Measurements from ENCODE around the gene WAPL. TPM values are rescaled to one million over a fixed set of nuclear protein-coding genes. Genes with fewer than 3 reads are reported as not detected.

The WAPL gene
- total RNA-seq, 4 donors from 2014 or later, result 34.2 to 40.5 (median 39.3) TPM

DNA sequence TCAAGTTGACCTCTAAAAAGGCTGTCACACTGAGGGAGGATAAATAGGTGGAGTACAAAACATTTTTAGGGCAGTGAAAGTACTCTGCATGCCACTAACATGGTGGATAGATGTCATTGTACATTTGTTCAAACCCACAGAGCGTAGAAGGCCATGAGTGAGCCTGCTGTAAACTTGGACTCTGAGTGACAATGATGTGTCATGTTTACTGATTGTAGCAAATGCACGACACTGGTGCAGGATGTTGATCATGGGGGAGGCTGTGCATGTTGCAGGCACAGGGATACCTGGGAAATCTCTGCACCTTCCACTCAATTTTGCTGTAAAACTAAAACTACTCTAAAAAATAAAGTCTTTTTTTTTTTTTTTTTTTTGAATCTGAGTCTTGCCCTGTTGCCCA is 102.5 kb downstream of the WAPL start:
- peaks cover 0 to 2% (median 0%) of the 10 kb centered on the region in 4 donors for H3K4me1 ChIP-seq
- H3K9me3 ChIP-seq, result no peaks in the 10 kb centered on the region
- no peak overlapping the region for H3K27ac ChIP-seq (replicated peaks in 1 of 4)
- no peaks in the 10 kb centered on the region for H3K27me3 ChIP-seq
- DNase-seq (ENCODE audit: extremely low spot score), result no peak
- no peaks in the 10 kb centered on the region for H3K36me3 ChIP-seq
- intact Hi-C loops (cut with DNase I), result no loop called here
- TF ChIP-seq EP300 (IDR thresholded peaks at IDR 0.05) (no peak), POLR2AphosphoS5 (IDR thresholded peaks at IDR 0.05) (no peak), POLR2A (IDR thresholded peaks at IDR 0.05; ENCODE audit: low read depth) (no peak)
- TF ChIP-seq, protein P1, sequence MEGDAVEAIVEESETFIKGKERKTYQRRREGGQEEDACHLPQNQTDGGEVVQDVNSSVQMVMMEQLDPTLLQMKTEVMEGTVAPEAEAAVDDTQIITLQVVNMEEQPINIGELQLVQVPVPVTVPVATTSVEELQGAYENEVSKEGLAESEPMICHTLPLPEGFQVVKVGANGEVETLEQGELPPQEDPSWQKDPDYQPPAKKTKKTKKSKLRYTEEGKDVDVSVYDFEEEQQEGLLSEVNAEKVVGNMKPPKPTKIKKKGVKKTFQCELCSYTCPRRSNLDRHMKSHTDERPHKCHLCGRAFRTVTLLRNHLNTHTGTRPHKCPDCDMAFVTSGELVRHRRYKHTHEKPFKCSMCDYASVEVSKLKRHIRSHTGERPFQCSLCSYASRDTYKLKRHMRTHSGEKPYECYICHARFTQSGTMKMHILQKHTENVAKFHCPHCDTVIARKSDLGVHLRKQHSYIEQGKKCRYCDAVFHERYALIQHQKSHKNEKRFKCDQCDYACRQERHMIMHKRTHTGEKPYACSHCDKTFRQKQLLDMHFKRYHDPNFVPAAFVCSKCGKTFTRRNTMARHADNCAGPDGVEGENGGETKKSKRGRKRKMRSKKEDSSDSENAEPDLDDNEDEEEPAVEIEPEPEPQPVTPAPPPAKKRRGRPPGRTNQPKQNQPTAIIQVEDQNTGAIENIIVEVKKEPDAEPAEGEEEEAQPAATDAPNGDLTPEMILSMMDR (IDR thresholded peaks at IDR 0.05), result no peak
- WGBS, result 67% methylated on average over 2 of the region's 2 CpGs
- no peak overlapping the region for H3K4me3 ChIP-seq

DNA sequence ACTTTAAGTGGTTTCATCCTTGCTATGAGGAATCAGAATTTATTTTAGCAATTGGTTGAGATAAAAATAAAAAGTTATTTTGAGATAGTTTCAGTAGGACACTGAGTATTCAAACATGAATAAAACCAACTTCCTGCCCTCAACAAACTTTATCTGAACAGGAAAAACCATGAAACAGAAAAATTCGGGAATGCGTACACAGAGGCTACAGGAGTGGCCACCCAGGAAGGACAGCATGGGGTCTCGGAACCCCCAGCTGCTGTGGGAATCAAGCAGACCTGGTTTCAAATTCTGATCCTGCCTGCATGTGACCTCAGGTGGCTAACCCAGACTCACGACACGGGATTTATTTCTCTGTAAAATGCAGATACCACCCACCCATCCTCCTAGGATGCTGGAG is 106.0 kb downstream of the WAPL start:
- H3K27me3 ChIP-seq, result no peaks in the 10 kb centered on the region
- no peak overlapping the region for H3K4me3 ChIP-seq
- TF ChIP-seq, protein P1 (IDR thresholded peaks at IDR 0.05), result no peak
- TF ChIP-seq POLR2A (IDR thresholded peaks at IDR 0.05; ENCODE audit: low read depth) (no peak), EP300 (IDR thresholded peaks at IDR 0.05) (no peak), POLR2AphosphoS5 (IDR thresholded peaks at IDR 0.05) (no peak)
- intact Hi-C loops (cut with DNase I), result no loop called here
- peaks cover 0 to 32% (median 23%) of the 10 kb centered on the region in 4 donors for H3K4me1 ChIP-seq
- peaks cover 0 to 3% (median 0%) of the 10 kb centered on the region in 4 donors for H3K9me3 ChIP-seq
- H3K36me3 ChIP-seq, result no peaks in the 10 kb centered on the region
- H3K27ac ChIP-seq (replicated peaks in 1 of 4), result no peak overlapping the region
- WGBS, result 81% methylated on average over 5 of the region's 5 CpGs
- DNase-seq (ENCODE audit: extremely low spot score), result no peak

DNA sequence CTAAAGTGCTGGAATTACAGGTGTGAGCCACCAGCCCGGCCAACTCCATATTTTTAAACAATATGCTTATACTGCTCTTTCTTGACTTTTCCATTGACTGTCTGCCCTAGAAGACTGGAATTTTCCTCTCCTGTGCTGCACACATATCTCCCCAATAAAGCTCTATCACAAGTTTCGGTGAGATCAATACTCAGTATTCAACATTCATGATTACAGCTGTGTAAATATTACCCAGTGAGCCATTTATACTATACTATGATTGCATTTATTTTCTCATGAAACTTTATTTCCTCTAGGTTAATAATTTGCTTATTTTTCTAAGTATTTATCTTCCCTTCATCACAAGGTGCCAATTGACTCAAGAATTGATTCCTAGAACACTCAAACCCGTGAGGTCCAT is 106.5 kb downstream of the WAPL start:
- Histone ChIP-seq H3K27ac (replicated peaks in 1 of 4) (no peak overlapping the region), H3K9me3 (peaks cover 0 to 4% (median 0%) of the 10 kb centered on the region in 4 donors), H3K36me3 (no peaks in the 10 kb centered on the region), H3K27me3 (no peaks in the 10 kb centered on the region), H3K4me1 (peaks cover 0 to 32% (median 23%) of the 10 kb centered on the region in 4 donors), H3K4me3 (no peak overlapping the region)
- no peak for DNase-seq (ENCODE audit: extremely low spot score)
- intact Hi-C loops (cut with DNase I), result no loop called here
- no peak for TF ChIP-seq POLR2AphosphoS5 (IDR thresholded peaks at IDR 0.05)
- TF ChIP-seq EP300 (IDR thresholded peaks at IDR 0.05), result no peak
- no peak for TF ChIP-seq POLR2A (IDR thresholded peaks at IDR 0.05; ENCODE audit: low read depth)
- TF ChIP-seq, protein P1 (IDR thresholded peaks at IDR 0.05), result no peak
- 75% methylated on average over 3 of the region's 3 CpGs for WGBS

DNA sequence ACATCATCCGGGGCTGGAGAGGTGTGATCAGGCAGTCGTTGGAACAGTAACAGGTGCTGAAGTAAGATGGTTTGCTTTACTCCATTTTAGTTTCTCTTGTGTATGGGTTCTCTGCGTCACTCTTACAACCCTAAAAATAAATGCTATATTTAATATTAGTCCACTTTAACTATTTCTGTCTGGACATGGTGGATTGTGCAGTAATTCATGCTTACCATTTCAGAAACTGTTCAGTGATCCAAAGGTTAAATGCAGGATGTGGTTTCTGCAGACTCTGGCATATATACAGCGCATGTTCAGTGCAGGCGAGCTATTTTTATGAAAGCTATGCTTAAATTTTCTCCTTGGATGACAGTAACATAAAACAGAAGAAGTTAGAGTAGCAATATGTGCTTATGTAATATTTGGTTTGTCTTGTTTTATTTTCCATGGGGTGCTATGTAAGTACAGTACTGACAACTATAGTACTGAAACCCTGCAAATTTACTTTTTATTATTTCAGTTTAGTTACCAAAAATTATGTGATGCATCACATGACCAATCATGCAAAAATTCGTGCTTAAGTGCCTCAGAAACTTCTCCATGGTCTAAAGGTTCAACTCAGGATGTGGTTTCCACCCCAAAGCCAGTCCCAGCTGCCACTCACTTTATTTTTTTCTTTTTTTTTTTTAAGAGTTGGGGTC is 108.4 kb downstream of the WAPL start:
- TF ChIP-seq POLR2AphosphoS5 (IDR thresholded peaks at IDR 0.05) (no peak), EP300 (IDR thresholded peaks at IDR 0.05) (no peak), POLR2A (IDR thresholded peaks at IDR 0.05; ENCODE audit: low read depth) (no peak)
- TF ChIP-seq, protein P1 (IDR thresholded peaks at IDR 0.05), result no peak
- H3K27me3 ChIP-seq, result no peaks in the 10 kb centered on the region
- intact Hi-C loops (cut with DNase I), result no loop called here
- H3K27ac ChIP-seq (replicated peaks in 1 of 4), result no peak overlapping the region
- peaks cover 0 to 4% (median 0%) of the 10 kb centered on the region in 4 donors for H3K9me3 ChIP-seq
- no peaks in the 10 kb centered on the region for H3K36me3 ChIP-seq
- H3K4me3 ChIP-seq, result no peak overlapping the region
- H3K4me1 ChIP-seq, result peaks cover 0 to 32% (median 23%) of the 10 kb centered on the region in 4 donors
- no peak for DNase-seq (ENCODE audit: extremely low spot score)
- 20% methylated on average over 6 of the region's 6 CpGs for WGBS

Measured in esophagus muscularis mucosa (tissue), 4 donors.